HEK293 (cell line): Measurements from ENCODE around the gene CD300LG.

ENCODE experiments used
- BCL11A ChIP-seq: fragments of 450-650 bp; formaldehyde crosslinking; IDR thresholded peaks from 2 replicates; pipeline ENCODE4 v1.5.1; 2016; ENCODE audit warnings: low read depth, missing biosample characterization, missing genetic modification characterization
- HOXA7 ChIP-seq: sonication (generic); formaldehyde crosslinking; IDR thresholded peaks from 2 replicates; pipeline ENCODE4 v1.8.1; 2022; ENCODE audit warnings: missing genetic modification reagents, borderline replicate concordance
- HOXC10 ChIP-seq: sonication (generic); formaldehyde crosslinking; IDR thresholded peaks from 2 replicates; pipeline ENCODE4 v1.8.1; 2023; ENCODE audit warnings: mild to moderate bottlenecking, missing genetic modification reagents
- KLF1 ChIP-seq: fragments of 450-650 bp; formaldehyde crosslinking; IDR thresholded peaks from 2 replicates; pipeline ENCODE4 v1.5.1; 2016; ENCODE audit warnings: missing biosample characterization, missing genetic modification characterization
- MYNN ChIP-seq: fragments of 450-650 bp; formaldehyde crosslinking; IDR thresholded peaks from 2 replicates; pipeline ENCODE4 v1.5.1; 2016; ENCODE audit warnings: missing biosample characterization, missing genetic modification characterization, borderline replicate concordance
- RBAK ChIP-seq: fragments of 450-650 bp; formaldehyde crosslinking; IDR thresholded peaks from 2 replicates; pipeline ENCODE4 v1.5.1; 2016; ENCODE audit warnings: missing biosample characterization, missing genetic modification characterization
- SCRT1 ChIP-seq: fragments of 450-650 bp; formaldehyde crosslinking; IDR thresholded peaks from 2 replicates; pipeline ENCODE4 v1.5.1; 2016; ENCODE audit warnings: missing biosample characterization, missing genetic modification characterization, borderline replicate concordance
- ZFP37 ChIP-seq: fragments of 450-650 bp; formaldehyde crosslinking; IDR thresholded peaks from 2 replicates; pipeline ENCODE4 v1.5.1; 2016; ENCODE audit warnings: missing biosample characterization, missing genetic modification characterization
- ZNF132 ChIP-seq: fragments of 450-650 bp; formaldehyde crosslinking; IDR thresholded peaks from 2 replicates; pipeline ENCODE4 v1.5.1; 2017; ENCODE audit warnings: missing biosample characterization, missing genetic modification characterization, borderline replicate concordance
- ZNF155 ChIP-seq: fragments of 450-650 bp; formaldehyde crosslinking; IDR thresholded peaks from 2 replicates; pipeline ENCODE4 v1.5.1; 2016; ENCODE audit warnings: missing biosample characterization, missing genetic modification characterization
- ZNF2 ChIP-seq: fragments of 450-650 bp; formaldehyde crosslinking; IDR thresholded peaks from 2 replicates; pipeline ENCODE4 v1.5.1; 2016; ENCODE audit warnings: missing biosample characterization, missing genetic modification characterization
- ZNF248 ChIP-seq: fragments of 450-650 bp; formaldehyde crosslinking; IDR thresholded peaks from 2 replicates; pipeline ENCODE4 v1.5.1; 2017; ENCODE audit warnings: missing biosample characterization, missing genetic modification characterization
- ZNF266 ChIP-seq: fragments of 450-650 bp; formaldehyde crosslinking; IDR thresholded peaks from 2 replicates; pipeline ENCODE4 v1.5.1; 2016; ENCODE audit warnings: missing biosample characterization, missing genetic modification characterization, low read depth
- ZNF37A ChIP-seq: fragments of 450-650 bp; IDR thresholded peaks from 2 replicates; pipeline ENCODE4 v1.5.1; 2018; ENCODE audit warnings: missing biosample characterization, missing genetic modification characterization
- ZNF394 ChIP-seq: fragments of 450-650 bp; formaldehyde crosslinking; IDR thresholded peaks from 2 replicates; pipeline ENCODE4 v1.5.1; 2016; ENCODE audit warnings: missing biosample characterization, missing genetic modification characterization, mild to moderate bottlenecking, moderate library complexity, borderline replicate concordance
- ZNF404 ChIP-seq: fragments of 450-650 bp; formaldehyde crosslinking; IDR thresholded peaks from 2 replicates; pipeline ENCODE4 v1.5.1; 2017; ENCODE audit warnings: missing biosample characterization, missing genetic modification characterization
- ZNF510 ChIP-seq: fragments of 450-650 bp; formaldehyde crosslinking; IDR thresholded peaks from 2 replicates; pipeline ENCODE4 v1.5.1; 2018; ENCODE audit warnings: mild to moderate bottlenecking, missing genetic modification characterization, missing biosample characterization; ENCODE audit not compliant: insufficient replicate concordance
- ZNF530 ChIP-seq: fragments of 450-650 bp; formaldehyde crosslinking; IDR thresholded peaks from 2 replicates; pipeline ENCODE4 v1.5.1; 2016; ENCODE audit warnings: low read depth, missing biosample characterization, missing genetic modification characterization
- ZNF548 ChIP-seq: fragments of 450-650 bp; formaldehyde crosslinking; IDR thresholded peaks from 2 replicates; pipeline ENCODE4 v1.5.1; 2016; ENCODE audit warnings: missing biosample characterization, missing genetic modification characterization
- ZNF560 ChIP-seq: fragments of 450-650 bp; formaldehyde crosslinking; IDR thresholded peaks from 2 replicates; pipeline ENCODE4 v1.5.1; 2017; ENCODE audit warnings: missing biosample characterization, missing genetic modification characterization, borderline replicate concordance
- ZNF561 ChIP-seq: fragments of 450-650 bp; IDR thresholded peaks from 2 replicates; pipeline ENCODE4 v1.5.1; 2018; ENCODE audit warnings: missing biosample characterization, missing genetic modification characterization, borderline replicate concordance
- ZNF610 ChIP-seq: fragments of 450-650 bp; formaldehyde crosslinking; IDR thresholded peaks from 2 replicates; pipeline ENCODE4 v1.5.1; 2016; ENCODE audit warnings: missing biosample characterization, missing genetic modification characterization, borderline replicate concordance
- ZNF707 ChIP-seq: fragments of 450-650 bp; formaldehyde crosslinking; IDR thresholded peaks from 2 replicates; pipeline ENCODE4 v1.5.1; 2016; ENCODE audit warnings: missing biosample characterization, missing genetic modification characterization
- ZSCAN16 ChIP-seq: fragments of 450-650 bp; formaldehyde crosslinking; IDR thresholded peaks from 2 replicates; pipeline ENCODE4 v1.5.1; 2016; ENCODE audit warnings: missing biosample characterization, missing genetic modification characterization
- TF ChIP-seq, protein P1 (sequence below): fragments of 450-650 bp; formaldehyde crosslinking; IDR thresholded peaks from 2 replicates; pipeline ENCODE4 v1.5.1; 2017; ENCODE audit warnings: missing biosample characterization, missing genetic modification characterization
- TF ChIP-seq, protein P2 (sequence below): fragments of 450-650 bp; formaldehyde crosslinking; IDR thresholded peaks from 2 replicates; pipeline ENCODE4 v1.5.1; 2016; ENCODE audit warnings: missing biosample characterization, missing genetic modification characterization
- TF ChIP-seq, protein P3 (sequence below): fragments of 450-650 bp; formaldehyde crosslinking; IDR thresholded peaks from 2 replicates; pipeline ENCODE4 v1.5.1; 2016; ENCODE audit warnings: missing biosample characterization, missing genetic modification characterization, borderline replicate concordance
- TF ChIP-seq, protein P4 (sequence below): fragments of 450-650 bp; formaldehyde crosslinking; IDR thresholded peaks from 2 replicates; pipeline ENCODE4 v1.5.1; 2016; ENCODE audit warnings: missing biosample characterization, missing genetic modification characterization
- TF ChIP-seq, protein P5 (sequence below): fragments of 450-650 bp; formaldehyde crosslinking; IDR thresholded peaks from 2 replicates; pipeline ENCODE4 v1.5.1; 2017; ENCODE audit warnings: missing biosample characterization, missing genetic modification characterization

CD300LG gene

DNA sequence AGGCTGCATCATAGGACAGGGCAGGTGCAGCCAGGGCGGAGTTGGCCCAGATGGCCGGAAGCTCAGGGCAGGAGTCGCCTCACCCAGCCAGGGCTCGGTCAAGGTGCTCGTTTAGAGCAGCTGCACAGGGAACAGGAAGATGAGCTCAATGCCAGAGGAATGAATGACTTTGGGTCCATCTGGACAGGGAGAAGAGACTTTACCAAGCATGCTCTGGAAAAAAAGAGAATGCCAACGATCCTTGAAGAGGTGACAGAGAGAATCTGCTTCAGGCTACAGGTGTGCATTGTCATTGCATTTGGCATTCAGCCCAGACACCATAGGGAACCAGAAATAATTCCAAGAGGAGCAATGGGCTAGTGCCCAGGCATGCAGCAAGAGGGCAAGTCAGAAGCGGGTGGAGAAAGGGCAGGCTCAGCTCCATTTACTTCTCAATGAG lies 7.3 kb upstream of the CD300LG start (continued):
- TF ChIP-seq, protein P1, sequence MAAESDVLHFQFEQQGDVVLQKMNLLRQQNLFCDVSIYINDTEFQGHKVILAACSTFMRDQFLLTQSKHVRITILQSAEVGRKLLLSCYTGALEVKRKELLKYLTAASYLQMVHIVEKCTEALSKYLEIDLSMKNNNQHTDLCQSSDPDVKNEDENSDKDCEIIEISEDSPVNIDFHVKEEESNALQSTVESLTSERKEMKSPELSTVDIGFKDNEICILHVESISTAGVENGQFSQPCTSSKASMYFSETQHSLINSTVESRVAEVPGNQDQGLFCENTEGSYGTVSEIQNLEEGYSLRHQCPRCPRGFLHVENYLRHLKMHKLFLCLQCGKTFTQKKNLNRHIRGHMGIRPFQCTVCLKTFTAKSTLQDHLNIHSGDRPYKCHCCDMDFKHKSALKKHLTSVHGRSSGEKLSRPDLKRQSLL (tag by site-specific recombination), result no peak
- TF ChIP-seq ZNF37A (tag by site-specific recombination) (no peak), ZNF548 (no peak), ZNF510 (tag by site-specific recombination) (no peak), ZNF560 (no peak), ZFP37 (no peak), ZNF394 (peak; percentile 27; the same call in 1 of the 2 replicates), ZNF248 (no peak), ZNF2 (tag by site-specific recombination) (no peak), ZNF266 (tag by site-specific recombination) (no peak), ZNF561 (tag by site-specific recombination) (no peak), ZNF132 (tag by site-specific recombination) (no peak), ZNF707 (no peak), BCL11A (tag by site-specific recombination) (no peak), HOXC10 (CRISPR knock-in tag) (no peak), KLF1 (tag by site-specific recombination) (peak; percentile 31), ZNF155 (tag by site-specific recombination) (no peak), ZSCAN16 (no peak), ZNF404 (tag by site-specific recombination) (no peak), MYNN (tag by site-specific recombination) (no peak), RBAK (tag by site-specific recombination) (no peak), HOXA7 (CRISPR knock-in tag) (no peak), SCRT1 (tag by site-specific recombination) (peak; percentile 67), ZNF530 (tag by site-specific recombination) (no peak), ZNF610 (tag by site-specific recombination) (no peak)
- TF ChIP-seq, protein P2, sequence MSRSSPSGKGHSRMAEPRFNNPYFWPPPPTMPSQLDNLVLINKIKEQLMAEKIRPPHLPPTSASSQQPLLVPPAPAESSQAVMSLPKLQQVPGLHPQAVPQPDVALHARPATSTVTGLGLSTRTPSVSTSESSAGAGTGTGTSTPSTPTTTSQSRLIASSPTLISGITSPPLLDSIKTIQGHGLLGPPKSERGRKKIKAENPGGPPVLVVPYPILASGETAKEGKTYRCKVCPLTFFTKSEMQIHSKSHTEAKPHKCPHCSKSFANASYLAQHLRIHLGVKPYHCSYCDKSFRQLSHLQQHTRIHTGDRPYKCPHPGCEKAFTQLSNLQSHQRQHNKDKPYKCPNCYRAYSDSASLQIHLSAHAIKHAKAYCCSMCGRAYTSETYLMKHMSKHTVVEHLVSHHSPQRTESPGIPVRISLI (tag by site-specific recombination), result no peak
- TF ChIP-seq, protein P3, sequence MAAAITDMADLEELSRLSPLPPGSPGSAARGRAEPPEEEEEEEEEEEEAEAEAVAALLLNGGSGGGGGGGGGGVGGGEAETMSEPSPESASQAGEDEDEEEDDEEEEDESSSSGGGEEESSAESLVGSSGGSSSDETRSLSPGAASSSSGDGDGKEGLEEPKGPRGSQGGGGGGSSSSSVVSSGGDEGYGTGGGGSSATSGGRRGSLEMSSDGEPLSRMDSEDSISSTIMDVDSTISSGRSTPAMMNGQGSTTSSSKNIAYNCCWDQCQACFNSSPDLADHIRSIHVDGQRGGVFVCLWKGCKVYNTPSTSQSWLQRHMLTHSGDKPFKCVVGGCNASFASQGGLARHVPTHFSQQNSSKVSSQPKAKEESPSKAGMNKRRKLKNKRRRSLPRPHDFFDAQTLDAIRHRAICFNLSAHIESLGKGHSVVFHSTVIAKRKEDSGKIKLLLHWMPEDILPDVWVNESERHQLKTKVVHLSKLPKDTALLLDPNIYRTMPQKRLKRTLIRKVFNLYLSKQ (tag by site-specific recombination), result no peak
- TF ChIP-seq, protein P4, sequence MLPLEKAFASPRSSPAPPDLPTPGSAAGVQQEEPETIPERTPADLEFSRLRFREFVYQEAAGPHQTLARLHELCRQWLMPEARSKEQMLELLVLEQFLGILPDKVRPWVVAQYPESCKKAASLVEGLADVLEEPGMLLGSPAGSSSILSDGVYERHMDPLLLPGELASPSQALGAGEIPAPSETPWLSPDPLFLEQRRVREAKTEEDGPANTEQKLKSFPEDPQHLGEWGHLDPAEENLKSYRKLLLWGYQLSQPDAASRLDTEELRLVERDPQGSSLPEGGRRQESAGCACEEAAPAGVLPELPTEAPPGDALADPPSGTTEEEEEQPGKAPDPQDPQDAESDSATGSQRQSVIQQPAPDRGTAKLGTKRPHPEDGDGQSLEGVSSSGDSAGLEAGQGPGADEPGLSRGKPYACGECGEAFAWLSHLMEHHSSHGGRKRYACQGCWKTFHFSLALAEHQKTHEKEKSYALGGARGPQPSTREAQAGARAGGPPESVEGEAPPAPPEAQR (tag by site-specific recombination), result no peak
- TF ChIP-seq, protein P5, sequence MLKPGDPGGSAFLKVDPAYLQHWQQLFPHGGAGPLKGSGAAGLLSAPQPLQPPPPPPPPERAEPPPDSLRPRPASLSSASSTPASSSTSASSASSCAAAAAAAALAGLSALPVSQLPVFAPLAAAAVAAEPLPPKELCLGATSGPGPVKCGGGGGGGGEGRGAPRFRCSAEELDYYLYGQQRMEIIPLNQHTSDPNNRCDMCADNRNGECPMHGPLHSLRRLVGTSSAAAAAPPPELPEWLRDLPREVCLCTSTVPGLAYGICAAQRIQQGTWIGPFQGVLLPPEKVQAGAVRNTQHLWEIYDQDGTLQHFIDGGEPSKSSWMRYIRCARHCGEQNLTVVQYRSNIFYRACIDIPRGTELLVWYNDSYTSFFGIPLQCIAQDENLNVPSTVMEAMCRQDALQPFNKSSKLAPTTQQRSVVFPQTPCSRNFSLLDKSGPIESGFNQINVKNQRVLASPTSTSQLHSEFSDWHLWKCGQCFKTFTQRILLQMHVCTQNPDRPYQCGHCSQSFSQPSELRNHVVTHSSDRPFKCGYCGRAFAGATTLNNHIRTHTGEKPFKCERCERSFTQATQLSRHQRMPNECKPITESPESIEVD, result no peak
